NCI-H146 (cell line): ENCODE data around the gene TRIM32.
"Not testable (repeated sequence)": the region's sequence is repeated elsewhere in the genome, so short reads cannot be mapped to it uniquely, and the experiment has no call there.

ENCODE experiments used
- DNase-seq: peaks from one replicate; lab custom pipeline; 2025; lab: John Stamatoyannopoulos, UW

The TRIM32 gene

DNA sequence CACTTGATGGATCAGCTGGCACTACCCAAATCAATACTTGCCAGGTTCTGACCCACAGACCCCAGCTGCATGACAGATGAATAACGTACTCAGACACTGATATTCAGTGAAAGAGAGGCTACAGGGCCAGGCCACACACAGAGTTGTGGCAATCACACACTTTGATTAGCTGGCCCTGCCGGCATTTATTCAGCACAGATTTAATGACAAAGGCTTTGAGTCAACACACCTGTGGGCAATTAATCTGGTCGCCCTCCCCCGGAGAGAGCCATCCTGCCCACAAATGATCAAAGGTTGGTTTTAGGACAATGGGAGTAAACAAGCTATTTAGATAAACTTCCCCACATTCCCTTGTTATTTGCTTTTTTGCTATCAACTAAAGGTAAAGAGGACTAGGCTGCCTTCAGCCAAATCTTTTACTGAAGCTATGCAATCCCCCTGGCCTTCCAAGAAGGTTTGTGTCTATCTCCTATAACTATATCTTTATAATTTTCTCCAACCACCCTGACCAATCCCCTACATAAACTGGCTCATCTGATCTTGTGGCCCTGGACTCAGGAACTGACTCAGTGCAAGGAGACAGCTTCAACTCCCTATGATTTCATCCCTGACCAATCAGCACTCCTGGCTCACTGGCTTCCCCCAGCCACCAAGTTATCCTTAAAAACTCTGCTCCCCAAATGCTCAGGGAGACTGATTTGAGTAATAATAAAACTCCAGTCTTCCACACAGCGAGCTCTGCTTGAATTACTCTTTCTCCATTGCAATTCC lies 12.7 kb upstream of the TRIM32 start:
- DNase-seq: no peak

DNA sequence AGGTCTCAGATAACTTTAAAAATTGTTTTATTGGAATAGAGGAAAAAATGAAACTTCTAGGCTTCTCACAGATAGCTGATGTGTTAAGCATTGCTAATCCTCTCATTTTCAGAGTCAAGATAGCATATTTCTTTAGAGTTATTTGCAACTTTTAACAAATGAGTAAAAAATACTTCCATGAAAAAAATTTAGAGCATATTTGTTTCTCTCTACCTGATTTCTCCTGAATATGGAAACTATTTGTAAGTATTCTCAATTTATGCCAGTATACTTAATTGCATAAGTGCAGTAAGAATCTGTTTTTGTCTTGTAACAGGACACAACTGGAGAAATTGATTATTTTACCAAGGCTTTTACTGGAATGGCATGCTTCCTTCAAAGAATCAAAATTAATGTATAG lies 3.6 kb upstream of the TRIM32 start:
- DNase-seq: no peak

DNA sequence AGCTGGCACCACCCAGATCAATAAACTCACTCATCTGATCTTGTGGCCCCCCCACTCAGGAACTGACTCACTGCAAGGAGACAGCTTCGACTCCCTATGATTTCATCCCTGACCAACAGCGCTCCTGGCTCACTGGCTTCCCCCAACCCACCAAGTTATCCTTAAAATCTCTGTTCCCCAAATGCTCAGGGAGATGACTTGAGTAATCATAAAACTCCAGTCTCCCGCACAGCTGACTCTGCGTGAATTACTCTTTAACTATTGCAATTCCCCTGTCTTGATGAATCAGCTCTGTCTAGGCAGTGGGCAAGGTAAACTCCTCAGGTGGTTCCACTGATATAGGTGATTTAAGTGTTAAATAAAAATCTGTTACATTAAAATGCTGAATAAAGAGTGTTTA lies 1.9 kb upstream of the TRIM32 start:
- DNase-seq: no peak

- DNase-seq: no peak
Observed at GRCh38 chr9:116686135-116686534, 970 bp upstream of the TRIM32 start.

DNA sequence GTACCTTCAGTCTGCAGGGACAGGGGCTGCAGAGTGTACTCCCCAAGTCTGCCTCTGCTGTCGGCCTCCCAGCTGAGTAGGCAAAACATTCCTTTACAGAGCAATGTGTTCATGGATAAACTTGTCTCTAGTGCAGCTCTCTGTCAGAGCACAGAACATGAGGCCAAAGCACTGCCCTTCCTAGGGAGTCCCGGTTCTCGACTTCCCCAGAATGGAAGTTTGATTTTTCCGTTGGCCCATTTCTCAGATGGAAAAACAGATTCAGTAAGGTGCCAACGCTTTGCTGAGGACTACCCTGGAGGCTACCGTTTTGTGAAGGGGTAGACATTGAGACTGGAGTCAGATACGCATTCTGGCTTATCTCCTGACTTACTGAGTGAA lies 422 bp upstream of the TRIM32 start:
- DNase-seq: no peak

DNA sequence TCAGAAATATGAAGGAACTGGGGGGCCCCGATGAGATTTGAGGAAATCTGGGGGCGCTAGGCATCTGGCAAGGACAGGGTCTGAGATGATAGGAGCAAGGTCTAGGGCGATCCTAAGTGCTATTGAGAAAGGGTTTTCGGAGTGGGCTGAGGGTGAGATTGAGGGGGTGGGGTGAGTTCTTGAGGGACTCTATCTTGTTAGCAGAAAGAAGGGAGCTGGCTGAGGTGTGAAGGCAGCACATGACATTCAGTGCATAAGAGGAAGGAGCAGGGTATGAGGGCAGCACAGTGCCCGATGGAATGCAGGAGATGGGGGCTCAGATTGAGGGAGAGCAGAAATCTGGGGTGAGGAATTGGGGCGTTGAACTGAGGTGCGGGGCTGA lies 640 bp downstream of the TRIM32 start:
- no peak for DNase-seq

DNA sequence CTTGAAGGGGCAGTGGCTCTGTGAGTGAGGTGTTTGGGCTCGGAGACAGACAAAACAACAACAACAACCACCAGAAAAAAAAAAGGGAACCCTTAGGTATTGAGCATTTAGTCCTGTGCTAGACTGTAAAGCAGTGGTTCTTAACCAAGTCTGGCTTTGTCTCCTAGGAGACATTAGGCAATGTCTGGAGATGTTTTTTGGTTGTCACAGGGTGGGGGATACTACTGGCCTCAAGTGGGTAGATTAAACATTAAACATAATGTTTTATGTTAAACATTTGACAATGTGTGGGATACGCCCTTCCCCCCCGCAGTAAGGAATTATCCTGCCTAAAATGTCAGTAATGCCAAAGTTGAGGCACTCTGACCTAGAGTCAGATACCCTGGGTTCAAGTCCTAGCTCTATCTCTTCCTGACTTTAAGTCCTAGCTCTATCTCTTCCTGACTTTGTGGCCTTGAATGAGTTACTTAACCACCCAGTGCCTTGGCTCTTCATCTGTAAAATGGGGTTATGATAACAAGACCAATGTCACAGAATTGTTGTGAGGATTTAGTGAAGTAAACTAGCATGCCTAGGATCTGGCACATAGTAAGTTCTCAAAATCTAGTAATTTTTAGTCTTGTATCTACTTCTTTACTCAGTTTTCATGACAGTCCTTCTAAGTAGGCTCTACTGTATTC lies 1.8 kb downstream of the TRIM32 start:
- no peak for DNase-seq

GRCh38 chr9:116689486-116690032 lies 2.5 kb downstream of the TRIM32 start:
- DNase-seq: no peak

GRCh38 chr9:116690805-116691204 lies 3.7 kb downstream of the TRIM32 start:
- DNase-seq: not testable (repeated sequence)

GRCh38 chr9:116691607-116692006 lies 4.5 kb downstream of the TRIM32 start:
- DNase-seq: no peak

- DNase-seq: no peak
Observed at GRCh38 chr9:116692616-116693015, 5.5 kb downstream of the TRIM32 start.

GRCh38 chr9:116693233-116693731 lies 6.2 kb downstream of the TRIM32 start:
- DNase-seq: no peak

GRCh38 chr9:116694785-116695291 lies 7.7 kb downstream of the TRIM32 start:
- DNase-seq: no peak

GRCh38 chr9:116695438-116695837 lies 8.3 kb downstream of the TRIM32 start:
- DNase-seq: no peak

- DNase-seq: no peak
Observed at GRCh38 chr9:116697362-116697761, 10.3 kb downstream of the TRIM32 start.

DNA sequence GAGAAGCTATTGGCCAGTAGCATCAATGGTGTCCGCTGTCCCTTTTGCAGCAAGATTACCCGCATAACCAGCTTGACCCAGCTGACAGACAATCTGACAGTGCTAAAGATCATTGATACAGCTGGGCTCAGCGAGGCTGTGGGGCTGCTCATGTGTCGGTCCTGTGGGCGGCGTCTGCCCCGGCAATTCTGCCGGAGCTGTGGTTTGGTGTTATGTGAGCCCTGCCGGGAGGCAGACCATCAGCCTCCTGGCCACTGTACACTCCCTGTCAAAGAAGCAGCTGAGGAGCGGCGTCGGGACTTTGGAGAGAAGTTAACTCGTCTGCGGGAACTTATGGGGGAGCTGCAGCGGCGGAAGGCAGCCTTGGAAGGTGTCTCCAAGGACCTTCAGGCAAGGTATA lies 10.8 kb downstream of the TRIM32 start:
- no peak for DNase-seq

DNA sequence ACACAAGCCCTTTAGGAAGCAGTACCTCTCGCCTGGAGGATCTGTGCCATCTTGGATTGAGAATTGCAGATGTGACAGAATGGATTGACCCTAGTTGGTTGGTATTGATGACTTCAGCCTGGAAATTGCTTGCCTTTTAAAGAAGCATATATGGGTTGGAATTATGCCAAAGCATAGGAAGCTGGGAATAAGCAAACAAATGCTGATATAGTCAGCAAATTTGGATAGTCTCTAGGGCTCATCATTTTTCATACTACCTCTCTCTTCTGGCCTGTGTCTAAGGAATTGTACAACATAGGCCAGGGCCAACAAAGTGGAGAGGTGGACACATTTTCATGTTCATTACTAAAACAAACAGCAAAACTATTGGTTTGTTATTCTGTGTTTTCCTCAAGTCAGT lies 13.2 kb downstream of the TRIM32 start:
- DNase-seq: no peak

DNA sequence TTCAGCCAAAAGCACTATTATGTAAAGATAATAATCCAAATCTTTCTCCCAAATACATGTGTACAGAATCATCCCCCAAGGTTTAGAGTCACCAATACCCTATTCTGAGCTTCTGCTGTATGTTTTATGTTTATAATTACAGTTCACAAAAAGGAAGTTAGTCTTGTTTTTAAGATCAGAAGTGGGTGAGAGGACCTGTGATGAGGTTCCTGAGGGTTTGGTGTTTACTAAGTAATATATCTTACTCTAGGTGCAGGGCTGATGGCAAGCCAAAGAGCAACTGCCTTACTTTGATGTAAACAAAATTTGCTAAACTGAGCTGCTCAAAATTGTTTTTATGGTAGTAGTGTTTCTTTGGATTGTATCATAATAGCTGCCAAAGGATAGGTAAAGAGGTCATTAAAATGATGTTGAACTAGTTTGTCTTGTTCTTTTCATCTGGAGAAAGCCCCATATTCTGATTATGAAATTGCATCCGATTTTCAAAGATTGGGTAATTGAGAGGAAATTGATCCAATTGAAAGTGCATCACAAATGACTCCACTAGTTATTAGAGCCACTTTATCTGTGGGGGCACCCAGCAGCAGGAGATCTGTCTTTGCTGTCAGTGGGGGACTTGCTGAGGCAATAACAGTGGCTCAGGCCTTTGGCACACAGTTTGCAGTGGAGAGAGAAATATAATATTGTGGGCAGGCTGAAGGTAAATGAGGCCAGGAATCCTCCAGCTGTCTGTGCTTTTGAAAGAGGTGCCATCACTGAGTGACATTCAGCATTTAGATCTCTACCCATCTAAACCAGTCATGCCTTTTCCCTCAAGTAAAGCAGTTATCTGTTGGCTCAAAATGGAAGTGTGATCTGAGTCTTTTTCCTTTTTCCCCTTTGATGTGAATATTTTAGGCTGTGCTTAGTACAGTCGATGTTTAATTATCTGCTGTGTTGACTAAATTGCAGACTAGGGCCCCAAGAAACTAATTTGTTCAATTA lies 14.1 kb downstream of the TRIM32 start:
- DNase-seq: peak; percentile 39

GRCh38 chr9:116701940-116702642 lies 15.0 kb downstream of the TRIM32 start:
- no peak for DNase-seq

- DNase-seq: no peak
Observed at GRCh38 chr9:116703634-116704033, 16.5 kb downstream of the TRIM32 start.

DNA sequence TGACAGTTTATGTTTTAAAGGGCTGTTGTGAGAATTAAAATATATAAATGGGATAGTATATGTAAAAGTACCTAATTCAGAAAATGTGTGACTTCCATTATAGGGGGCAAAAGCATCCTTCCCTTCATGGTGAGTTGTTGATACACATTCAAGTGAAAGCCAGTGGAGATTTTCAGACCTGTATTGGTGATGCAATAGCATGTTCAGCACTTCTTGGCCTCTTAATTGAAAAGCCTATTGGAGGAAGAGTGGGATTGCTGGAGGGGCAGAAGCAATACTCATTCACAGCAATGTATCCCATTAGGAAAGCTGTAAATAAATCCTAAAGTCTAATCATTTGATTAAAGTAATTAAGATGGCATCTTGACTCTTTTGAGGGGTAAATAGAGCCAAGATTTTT lies 17.4 kb downstream of the TRIM32 start:
- DNase-seq: no peak
